Mesenteric fat pad (tissue), 1 donor: ENCODE results near the gene CPXCR1. TPM values are rescaled to one million over a fixed set of nuclear protein-coding genes. Genes with fewer than 3 reads are reported as not detected.
"Not testable (repeated sequence)": the region's sequence is repeated elsewhere in the genome, so short reads cannot be mapped to it uniquely, and the experiment has no call there.

Experiments used
- DNase-seq: peaks from one replicate; pipeline ENCODE4 v3.0.0-alpha.2; 2020; ENCODE audit warnings: low spot score
- long read RNA-seq: library from polyadenylated mRNA; unstranded; transcript quantifications from one replicate; pipeline ENCODE4 v2.0.0, GENCODE V29; 2020
- total RNA-seq: library from RNA; stranded (reverse); fragmentation: NEBNext Ultra II Directional; extraction: Animal tissue kit (Norgen Biotek cat#: 25700); gene quantifications from one replicate; pipeline ENCODE4 v1.2.1, GENCODE V29; 2021
- donor health status: DM: yes; HTN: yes; CAD: no.

The CPXCR1 gene
- total RNA-seq = not detected
- long read RNA-seq = 0 reads

DNA sequence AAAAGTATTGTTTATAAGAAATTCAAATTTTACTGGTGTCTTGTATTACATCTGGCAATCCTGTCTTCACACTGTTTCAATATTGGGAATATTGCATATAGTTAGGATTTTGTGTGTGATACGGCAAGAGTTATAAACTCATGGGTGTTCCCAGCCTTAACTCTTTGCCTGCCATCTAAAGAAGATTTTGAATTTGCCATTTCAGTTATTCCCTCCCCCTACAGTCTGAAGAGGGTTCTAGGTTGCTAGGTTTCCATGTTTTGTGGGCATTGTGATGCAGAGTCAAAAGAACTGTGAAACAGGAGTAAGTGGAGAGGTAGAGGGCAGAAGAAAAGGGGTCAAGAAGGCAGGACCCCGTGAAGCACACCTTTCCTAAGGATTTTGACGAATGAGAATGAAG is at the start of gene CPXCR1:
Gene CPXCR1 (plus strand): TSS at position 301 of the 400 bp plus-strand sequence. CDS start 6,190 bp downstream, outside the sequence.
- DNase-seq = no peak

DNA sequence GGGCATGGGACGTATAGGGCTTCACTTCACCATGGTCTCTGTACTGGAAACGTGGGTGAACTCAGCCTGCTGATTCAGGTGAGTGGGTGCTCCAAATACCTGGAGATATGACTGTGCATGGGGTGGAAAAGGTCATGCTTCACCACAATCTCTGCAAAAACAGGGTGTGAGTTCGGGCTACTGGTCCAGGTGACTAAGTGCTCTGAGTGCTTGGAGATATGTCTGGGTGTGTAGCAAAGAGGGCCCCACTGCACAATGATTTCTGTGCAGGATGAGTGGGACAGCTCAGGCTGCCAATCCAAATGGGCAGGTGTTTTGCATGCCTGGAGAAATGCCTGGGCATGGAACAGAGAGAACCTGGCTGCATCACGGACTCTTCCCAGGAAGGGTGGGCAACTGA is 11.2 kb upstream of the CPXCR1 start:
- DNase-seq = no peak

DNA sequence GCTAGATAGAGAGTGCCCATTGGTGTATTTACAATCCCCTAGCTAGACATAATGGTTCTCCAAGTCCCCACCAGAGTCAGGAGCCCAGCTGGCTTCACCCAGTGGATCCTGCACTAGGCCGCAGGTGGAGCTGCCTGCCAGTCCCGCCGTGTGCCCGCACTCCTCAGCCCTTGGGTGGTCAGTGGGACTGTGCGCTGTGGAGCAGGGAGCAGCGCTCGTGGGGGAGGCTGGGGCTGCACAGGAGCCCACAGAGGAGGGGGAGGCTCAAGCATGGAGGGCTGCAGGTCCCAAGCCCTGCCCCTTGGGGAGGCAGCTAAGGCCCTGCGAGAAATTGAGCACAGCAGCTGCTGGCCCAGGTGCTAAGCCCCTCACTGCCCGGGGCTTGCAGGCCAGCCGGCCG is 810 bp upstream of the CPXCR1 start:
- DNase-seq = peak; percentile 49

GRCh38 chrX:88752339-88752738 is 5.3 kb downstream of the CPXCR1 start:
- DNase-seq = not testable (repeated sequence)

DNA sequence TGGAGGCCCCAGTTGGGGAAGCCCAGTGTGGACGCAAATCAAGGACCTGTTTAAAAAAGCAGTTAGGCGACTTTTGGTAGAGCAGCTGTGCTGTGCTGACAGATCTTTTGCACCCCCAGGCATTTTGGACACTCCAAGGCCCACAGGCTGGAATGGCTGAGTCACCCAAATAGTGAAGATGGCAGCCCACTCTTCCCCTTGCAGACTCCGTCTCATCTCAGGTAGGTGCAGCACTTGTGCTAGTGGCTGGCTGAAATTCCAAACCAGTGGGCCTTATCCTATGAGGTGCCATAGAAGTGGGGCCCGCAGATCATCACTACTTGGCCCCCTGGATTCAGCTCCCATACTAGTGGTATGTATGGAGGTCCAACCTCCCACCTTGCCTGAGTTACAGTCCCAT is 42.8 kb downstream of the CPXCR1 start:
- no peak for DNase-seq
